Testis (tissue), 2 donors: ENCODE data around the gene CHPF.

ENCODE experiments used
- POLR2A ChIP-seq: fragments of 450-650 bp; IDR thresholded peaks from one replicate; pipeline ENCODE4 v1.6.1; 2017; ENCODE audit warnings: antibody characterized with exemption, mild to moderate bottlenecking, moderate library complexity
- TF ChIP-seq, protein P1 (sequence below), 3 experiments: fragments of 450-650 bp in 2 of 3; fragments of 200-600 bp in 1 of 3; sonication (generic) in 1 of 3; IDR thresholded peaks; one replicate each; pipeline ENCODE4 v1.5.1; 2016 to 2019; ENCODE audit warnings: antibody characterized with exemption in 3 of 3, mild to moderate bottlenecking in 2 of 3, moderate library complexity in 1 of 3

- TF ChIP-seq, protein P1, sequence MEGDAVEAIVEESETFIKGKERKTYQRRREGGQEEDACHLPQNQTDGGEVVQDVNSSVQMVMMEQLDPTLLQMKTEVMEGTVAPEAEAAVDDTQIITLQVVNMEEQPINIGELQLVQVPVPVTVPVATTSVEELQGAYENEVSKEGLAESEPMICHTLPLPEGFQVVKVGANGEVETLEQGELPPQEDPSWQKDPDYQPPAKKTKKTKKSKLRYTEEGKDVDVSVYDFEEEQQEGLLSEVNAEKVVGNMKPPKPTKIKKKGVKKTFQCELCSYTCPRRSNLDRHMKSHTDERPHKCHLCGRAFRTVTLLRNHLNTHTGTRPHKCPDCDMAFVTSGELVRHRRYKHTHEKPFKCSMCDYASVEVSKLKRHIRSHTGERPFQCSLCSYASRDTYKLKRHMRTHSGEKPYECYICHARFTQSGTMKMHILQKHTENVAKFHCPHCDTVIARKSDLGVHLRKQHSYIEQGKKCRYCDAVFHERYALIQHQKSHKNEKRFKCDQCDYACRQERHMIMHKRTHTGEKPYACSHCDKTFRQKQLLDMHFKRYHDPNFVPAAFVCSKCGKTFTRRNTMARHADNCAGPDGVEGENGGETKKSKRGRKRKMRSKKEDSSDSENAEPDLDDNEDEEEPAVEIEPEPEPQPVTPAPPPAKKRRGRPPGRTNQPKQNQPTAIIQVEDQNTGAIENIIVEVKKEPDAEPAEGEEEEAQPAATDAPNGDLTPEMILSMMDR (IDR thresholded peaks at IDR 0.05) = no peak
- no peak for TF ChIP-seq POLR2A
These were observed 11.8 kb downstream of the CHPF start for GRCh38 chr2:219531639-219532377.
